Fibroblast of peridontal ligament (primary cell): ENCODE data around the gene RPS2.

Experiments
- DNase-seq: peaks from one replicate; pipeline ENCODE4 v3.0.0-alpha.2; 2010; ENCODE audit errors: extremely low read depth

The RPS2 gene

GRCh38 chr16:1998852-1999801 lies 34.5 kb upstream of the RPS2 start:
- no peak for DNase-seq

- DNase-seq = no peak
These were observed 33.8 kb upstream of the RPS2 start for GRCh38 chr16:1998360-1998835.

GRCh38 chr16:1997494-1998359 lies 33.1 kb upstream of the RPS2 start:
- peak; percentile 80 for DNase-seq

GRCh38 chr16:1993731-1994131 lies 29.1 kb upstream of the RPS2 start:
- DNase-seq = no peak

- no peak for DNase-seq
These were observed 28.2 kb upstream of the RPS2 start for GRCh38 chr16:1992704-1993317.

GRCh38 chr16:1991948-1992703 lies 27.5 kb upstream of the RPS2 start:
- peak; percentile 75 for DNase-seq

- DNase-seq = no peak
These were observed 26.9 kb upstream of the RPS2 start for GRCh38 chr16:1991588-1991947.

- no peak for DNase-seq
These were observed 26.5 kb upstream of the RPS2 start for GRCh38 chr16:1991135-1991551.

GRCh38 chr16:1990351-1991134 lies 25.9 kb upstream of the RPS2 start:
- no peak for DNase-seq

- no peak for DNase-seq
These were observed 25.4 kb upstream of the RPS2 start for GRCh38 chr16:1990101-1990350.

- no peak for DNase-seq
These were observed 24.8 kb upstream of the RPS2 start, which contains the start of gene SYNGR3 for GRCh38 chr16:1989209-1990100. TSS of gene SYNGR3 (plus strand) at chr16:1989970. CDS start at chr16:1990103, 133 bp downstream.

GRCh38 chr16:1987198-1987597 lies 22.6 kb upstream of the RPS2 start:
- no peak for DNase-seq

GRCh38 chr16:1985466-1986150 lies 21.0 kb upstream of the RPS2 start:
- no peak for DNase-seq

- peak; percentile 14 for DNase-seq
These were observed 20.0 kb upstream of the RPS2 start for GRCh38 chr16:1984347-1985225.

GRCh38 chr16:1983544-1984346 lies 19.1 kb upstream of the RPS2 start, which contains the start of gene GFER:
TSS of gene GFER (plus strand) at chr16:1984193. CDS start at chr16:1984219, 26 bp downstream.
- peak; percentile 88 for DNase-seq

GRCh38 chr16:1982991-1983543 lies 18.4 kb upstream of the RPS2 start:
- no peak for DNase-seq

GRCh38 chr16:1982013-1982433 lies 17.4 kb upstream of the RPS2 start:
- no peak for DNase-seq
